HCT116 (cell line): ENCODE measurements around the gene MT1G. TPM values are rescaled to one million over a fixed set of nuclear protein-coding genes. Genes with fewer than 3 reads are reported as not detected.
"Not testable (repeated sequence)": the region's sequence is repeated elsewhere in the genome, so short reads cannot be mapped to it uniquely, and the experiment has no call there.

Experiments used
- ATAC-seq: fragments of 200-7000 bp; cut with Tn5 transposase; 2 replicates; pipeline ENCODE4 v1.9.1; 2020; ENCODE audit warnings: mild to moderate bottlenecking, moderate library complexity
- BruUV-seq: library from RNA; stranded (reverse); fragments of 400-500 nt; replicated peaks from 2 replicates; lab custom pipeline; 2021; lab: Mats Ljungman, UMichigan
- CTCF ChIA-PET: fragments of 300-600 bp; sonication (Branson Sonifier 250); formaldehyde crosslinking; loops from one replicate; lab custom pipeline; 2021; ENCODE audit warnings: antibody characterized with exemption; lab: Charles Lee
- POLR2A ChIA-PET: fragments of 300-600, 350-600 bp; sonication (Branson Sonifier 250); formaldehyde crosslinking; loops from one replicate; lab custom pipeline; 2021; ENCODE audit warnings: antibody characterized with exemption; lab: Charles Lee
- RAD21 ChIA-PET, 2 experiments: fragments of 300-600 bp; sonication (Branson Sonifier 250); formaldehyde crosslinking; loops; one replicate each; lab custom pipeline; 2023; ENCODE audit warnings: low total read pairs in 2 of 2; ENCODE audit not compliant: uncharacterized antibody in 2 of 2, unreplicated experiment in 2 of 2, low non-redundant PET in 1 of 2; lab: Charles Lee
- DNase-seq: peaks from one replicate; pipeline ENCODE4 v3.0.0-alpha.2; 2010; ENCODE audit warnings: low read depth, low spot score
- H2AFZ ChIP-seq: fragments of 200-600 bp; shearing (Covaris generic), sonication (generic); 2 replicates; pipeline ENCODE4 v1.6.1; 2017; ENCODE audit warnings: low read depth, mixed run types, mixed read lengths, antibody characterized with exemption, low read length; ENCODE audit not compliant: poor library complexity, severe bottlenecking
- H3K27ac ChIP-seq: 2 replicates; pipeline ENCODE4 v1.5.1; 2012; ENCODE audit warnings: low read depth, low read length
- H3K27me3 ChIP-seq: fragments of 200-600 bp; sonication (generic); 2 replicates; pipeline ENCODE4 v1.6.1; 2016; ENCODE audit warnings: mixed run types, low read length, mixed read lengths; ENCODE audit not compliant: insufficient read depth
- H3K36me3 ChIP-seq, 2 experiments: fragments of 200-500 bp in 1 of 2; fragments of 200-600 bp in 1 of 2; sonication (Bioruptor generic) in 1 of 2; sonication (generic) in 1 of 2; 2 replicates each; pipeline versions ENCODE4 v1.5.1 to v1.6.1; 2014 to 2016; ENCODE audit warnings: low read length in 2 of 2, inconsistent platforms in 1 of 2, mixed read lengths in 1 of 2, mixed run types in 1 of 2; ENCODE audit not compliant: insufficient read depth in 2 of 2, control insufficient read depth in 1 of 2
- H3K4me1 ChIP-seq, 2 experiments: fragments of 200-600 bp in 1 of 2; sonication (generic) in 1 of 2; 2 replicates each; pipeline versions ENCODE4 v1.5.1 to v1.6.1; 2012 to 2017; ENCODE audit warnings: low read length in 2 of 2, inconsistent platforms in 1 of 2, mild to moderate bottlenecking in 1 of 2, mixed read lengths in 1 of 2, mixed run types in 1 of 2, moderate library complexity in 1 of 2; ENCODE audit not compliant: insufficient read depth in 2 of 2, control insufficient read depth in 1 of 2
- H3K4me2 ChIP-seq: fragments of 200-600 bp; sonication (generic); 2 replicates; pipeline ENCODE4 v1.6.1; 2017; ENCODE audit warnings: mixed run types, low read length, mixed read lengths
- H3K4me3 ChIP-seq, 2 experiments: fragments of 200-600 bp in 1 of 2; sonication (generic) in 1 of 2; replicated peaks in 1 of 2; 2 replicates each; pipeline ENCODE4 v1.5.1; 2011 to 2016; ENCODE audit warnings: low read length in 2 of 2, control low read depth in 1 of 2, low read depth in 1 of 2, mild to moderate bottlenecking in 1 of 2, mixed read lengths in 1 of 2, mixed run types in 1 of 2
- H3K79me2 ChIP-seq: fragments of 200-600 bp; sonication (generic); 2 replicates; pipeline ENCODE4 v1.6.1; 2017; ENCODE audit warnings: mild to moderate bottlenecking, mixed run types, low read length, moderate library complexity, mixed read lengths; ENCODE audit not compliant: insufficient read depth
- H3K9ac ChIP-seq: fragments of 200-600 bp; sonication (generic); 2 replicates; pipeline ENCODE4 v1.6.1; 2016; ENCODE audit warnings: low read length, mixed read lengths
- H3K9me2 ChIP-seq: fragments of 200-600 bp; sonication (generic), shearing (Covaris generic); 2 replicates; pipeline ENCODE4 v1.6.1; 2017; ENCODE audit warnings: mixed run types, mild to moderate bottlenecking, moderate library complexity; ENCODE audit not compliant: insufficient read depth
- H3K9me3 ChIP-seq, 2 experiments: fragments of 200-500 bp in 1 of 2; fragments of 200-600 bp in 1 of 2; sonication (Bioruptor generic) in 1 of 2; sonication (generic) in 1 of 2; 2 replicates each; pipeline ENCODE4 v1.6.1; 2014 to 2017; ENCODE audit warnings: low read length in 2 of 2, mixed read lengths in 2 of 2, inconsistent platforms in 1 of 2, low read depth in 1 of 2, mild to moderate bottlenecking in 1 of 2, mixed run types in 1 of 2, moderate library complexity in 1 of 2; ENCODE audit not compliant: control insufficient read depth in 1 of 2, insufficient read depth in 1 of 2
- H4K20me1 ChIP-seq: fragments of 200-600 bp; sonication (generic), shearing (Covaris generic); 2 replicates; pipeline ENCODE4 v1.6.1; 2017; ENCODE audit warnings: mixed run types, mild to moderate bottlenecking, moderate library complexity; ENCODE audit not compliant: insufficient read depth
- intact Hi-C: fragments of 100-400 bp; cut with micrococcal nuclease; formaldehyde crosslinking; loops from 2 replicates; pipeline ENCODE4 v1.10.0; 2022
- total RNA-seq: library from RNA; stranded (reverse); gene quantifications from one replicate; pipeline ENCODE4 v1.2.1, GENCODE V29; 2021; ENCODE audit not compliant: unreplicated experiment

Gene MT1G
- total RNA-seq, 1 experiment from 2014 or later = 1.2 TPM

GRCh38 chr16:56623184-56623583 is 44.7 kb downstream of the MT1G start:
- H4K20me1 ChIP-seq, H3K4me3 ChIP-seq, DNase-seq, H3K9me3 ChIP-seq, H3K27ac ChIP-seq, H3K4me2 ChIP-seq, H3K9me2 ChIP-seq, H2AFZ ChIP-seq, BruUV-seq, H3K36me3 ChIP-seq, RAD21 ChIA-PET, ATAC-seq, H3K27me3 ChIP-seq, intact Hi-C loops, H3K9ac ChIP-seq: not testable (repeated sequence)
- ChIA-PET CTCF (interaction anchor here (0.9 to 1.5 kb wide), 2 partner anchors 20 to 79 kb away, joined by 3 to 5 read pairs; no protein-coding TSS in a partner anchor), POLR2A (interaction anchor here (9.4 kb wide), 1 partner anchor 13 kb away, joined by 344 read pairs; the partner anchor contains the start of gene MT2A)
- Histone ChIP-seq H3K79me2 (peaks cover 12% of the 10 kb centered on the region), H3K4me1 (peaks cover 11 to 36% of the 10 kb centered on the region in 2 experiments)

DNA sequence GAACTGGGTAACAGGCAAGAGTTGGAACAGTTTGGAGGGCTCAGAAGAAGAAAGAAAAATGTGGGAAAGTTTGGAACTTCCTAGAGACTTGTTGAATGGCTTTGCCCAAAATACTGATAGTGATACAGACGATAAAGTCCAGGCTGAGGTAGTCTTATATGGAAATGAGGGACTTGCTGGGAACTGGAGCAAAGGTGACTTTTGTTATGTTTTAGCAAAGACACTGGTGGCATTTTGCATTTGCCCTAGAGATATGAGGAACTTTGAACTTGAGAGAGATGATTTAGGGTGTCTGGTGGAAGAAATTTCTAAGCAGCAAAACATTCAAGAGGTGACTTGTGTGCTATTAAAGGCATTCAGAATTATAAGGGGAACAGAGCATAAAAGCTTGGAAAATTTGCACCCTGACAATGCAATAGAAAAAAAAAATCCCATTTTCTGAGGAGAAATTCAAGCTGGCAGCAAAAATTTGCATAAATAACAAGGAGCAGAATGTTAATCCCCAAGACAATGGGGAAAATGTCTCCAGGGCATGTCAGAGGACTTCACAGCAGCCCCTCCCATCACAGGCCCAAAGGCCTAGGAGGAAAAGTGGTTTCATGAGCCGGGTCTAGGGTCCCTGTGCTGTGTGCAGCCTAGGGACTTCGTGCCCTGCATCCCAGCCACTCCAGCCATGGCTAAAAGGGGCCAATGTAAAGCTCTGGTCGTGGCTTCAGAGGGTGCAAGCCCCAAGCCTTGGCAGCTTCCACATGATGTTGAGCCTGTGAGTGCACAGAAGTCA is 46.0 kb downstream of the MT1G start:
- RAD21 ChIA-PET = not testable (repeated sequence)

More for the DNA sequence above, 46.0 kb downstream of the MT1G start:
- DNase-seq, H3K4me3 ChIP-seq, H3K36me3 ChIP-seq, H2AFZ ChIP-seq, H3K27ac ChIP-seq, BruUV-seq, H3K9ac ChIP-seq, H3K9me2 ChIP-seq, ATAC-seq, intact Hi-C loops, H4K20me1 ChIP-seq, H3K9me3 ChIP-seq, H3K4me2 ChIP-seq, H3K27me3 ChIP-seq: not testable (repeated sequence)
- H3K4me1 ChIP-seq = peaks cover 6 to 27% of the 10 kb centered on the region in 2 experiments
- ChIA-PET CTCF (interaction anchor here (1.5 kb wide), 1 partner anchor 80 kb away, joined by 5 read pairs; no protein-coding TSS in a partner anchor), POLR2A (interaction anchor here (9.4 kb wide), 1 partner anchor 12 kb away, joined by 344 read pairs; the partner anchor contains the start of gene MT2A)
- peaks cover 11% of the 10 kb centered on the region for H3K79me2 ChIP-seq
